Smooth muscle cell of the brain vasculature (primary cell): ENCODE results near the gene SOX30.
"Not testable (repeated sequence)": the region's sequence is repeated elsewhere in the genome, so short reads cannot be mapped to it uniquely, and the experiment has no call there.

Experiments
- DNase-seq: peaks from one replicate; pipeline ENCODE4 v3.0.0-alpha.2; 2012; ENCODE audit warnings: low read depth, low spot score

Gene SOX30

DNA sequence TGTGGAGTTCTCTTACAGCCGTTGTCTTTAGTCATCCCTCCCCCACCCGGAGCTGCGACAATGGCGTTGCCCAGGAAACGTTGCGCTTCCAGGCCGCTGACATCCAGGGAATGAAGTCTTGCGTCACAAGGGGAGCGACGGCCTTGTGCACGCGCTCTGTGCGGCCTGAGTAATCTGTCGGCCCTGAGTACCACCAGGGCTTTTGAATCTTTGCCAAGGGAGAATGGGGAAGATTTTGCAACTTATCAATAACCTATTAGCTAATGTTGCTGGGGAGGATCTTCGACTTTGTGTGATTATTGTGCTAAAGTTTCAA, at the start of gene SOX30:
Gene SOX30, minus strand, starts transcription at position 62 of the 316 bp plus-strand sequence. CDS start 360 bp downstream, outside the sequence.
- DNase-seq = no peak

DNA sequence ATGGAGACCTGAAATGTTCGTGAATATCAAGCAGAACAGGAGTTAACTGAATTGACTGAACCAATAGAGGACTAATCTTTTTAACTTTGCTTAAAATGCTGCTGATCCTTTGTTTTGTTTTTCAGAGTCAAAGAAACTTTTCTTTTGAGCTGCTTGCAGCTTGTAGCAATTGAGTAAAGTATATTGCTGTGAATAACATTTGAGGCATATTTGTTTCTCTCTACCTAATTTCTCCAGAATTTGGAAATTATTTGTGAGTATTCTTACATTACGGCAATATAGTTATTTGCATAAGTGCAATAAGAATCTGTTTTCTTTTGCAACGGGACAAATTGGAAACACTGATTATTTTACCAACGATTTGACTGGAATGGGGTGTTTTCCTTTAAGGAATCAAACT, 46.4 kb upstream of the SOX30 start:
- DNase-seq = not testable (repeated sequence)

DNA sequence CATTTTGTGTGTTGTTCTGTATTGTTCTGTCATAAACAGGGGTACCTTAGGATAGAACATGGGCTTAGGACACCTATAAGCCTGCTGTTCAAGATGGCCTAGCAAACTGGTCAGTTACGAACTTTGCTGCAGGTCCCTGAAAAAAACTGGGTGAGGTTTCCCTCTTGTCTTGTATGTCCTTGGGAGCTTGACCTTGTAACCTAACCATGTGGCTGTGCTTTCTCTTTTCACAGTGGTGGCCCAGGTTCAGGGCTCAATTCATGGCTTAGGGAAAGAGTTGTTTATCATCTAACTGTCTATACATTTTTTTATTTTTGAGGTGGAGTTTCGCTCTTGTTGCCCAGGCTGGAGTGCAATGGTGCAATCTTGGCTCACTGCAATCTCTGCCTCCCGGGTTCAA, 43.9 kb upstream of the SOX30 start:
- not testable (repeated sequence) for DNase-seq

DNA sequence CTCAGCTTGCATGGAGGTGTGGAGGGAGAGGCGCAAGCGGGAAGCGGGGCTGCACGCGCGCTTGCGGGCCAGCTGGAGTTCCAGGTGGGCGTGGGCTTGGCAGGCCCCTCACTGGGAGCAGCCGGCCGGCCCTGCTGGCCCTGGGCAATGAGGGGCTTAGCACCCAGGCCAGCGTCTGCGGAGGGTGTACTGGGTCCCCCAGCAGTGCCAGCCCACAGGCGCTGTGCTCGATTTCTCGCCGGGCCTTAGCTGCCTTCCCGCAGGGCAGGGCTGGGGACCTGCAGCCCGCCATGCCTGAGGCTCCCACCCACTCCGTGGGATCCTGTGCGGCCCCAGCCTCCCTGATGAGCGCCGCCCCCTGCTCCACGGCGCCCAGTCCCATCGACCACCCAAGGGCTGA, 41.6 kb upstream of the SOX30 start:
- not testable (repeated sequence) for DNase-seq

DNA sequence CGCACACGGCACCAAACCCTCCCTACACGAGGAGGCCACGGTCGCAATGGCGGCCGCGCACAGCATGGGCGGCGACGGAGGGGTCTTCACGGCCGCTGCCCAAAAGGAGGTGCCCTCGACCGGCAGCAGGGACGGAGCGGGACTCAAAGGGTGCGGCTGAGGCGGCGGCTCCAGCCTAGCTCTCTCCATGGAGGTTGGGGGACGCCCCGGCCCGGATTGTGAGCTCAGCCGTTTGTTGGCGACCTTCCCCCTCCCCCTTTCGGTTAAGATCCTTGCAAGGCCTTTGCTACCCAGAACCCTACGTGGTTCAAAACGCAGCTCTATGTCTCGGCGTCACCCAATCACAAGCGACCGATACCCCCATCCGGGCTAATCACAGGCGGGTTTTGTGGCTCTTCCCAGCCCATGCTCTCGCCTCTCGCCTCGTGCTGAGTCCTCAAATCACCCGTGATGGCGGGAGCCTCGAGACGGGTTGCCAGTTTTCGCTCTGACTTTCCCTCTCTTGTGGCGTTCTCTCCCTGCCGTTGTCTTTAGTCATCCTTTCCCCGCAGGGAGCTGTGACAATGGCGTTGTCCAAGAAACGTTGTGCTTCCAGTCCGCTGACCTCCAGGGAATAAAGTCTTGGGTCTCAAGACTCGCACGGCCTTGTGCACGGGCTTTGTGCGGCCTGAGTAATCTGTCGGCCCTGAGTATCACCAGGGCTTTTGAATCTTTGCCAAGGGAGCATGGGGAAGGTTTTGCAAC, 38.6 kb upstream of the SOX30 start:
- DNase-seq = no peak

DNA sequence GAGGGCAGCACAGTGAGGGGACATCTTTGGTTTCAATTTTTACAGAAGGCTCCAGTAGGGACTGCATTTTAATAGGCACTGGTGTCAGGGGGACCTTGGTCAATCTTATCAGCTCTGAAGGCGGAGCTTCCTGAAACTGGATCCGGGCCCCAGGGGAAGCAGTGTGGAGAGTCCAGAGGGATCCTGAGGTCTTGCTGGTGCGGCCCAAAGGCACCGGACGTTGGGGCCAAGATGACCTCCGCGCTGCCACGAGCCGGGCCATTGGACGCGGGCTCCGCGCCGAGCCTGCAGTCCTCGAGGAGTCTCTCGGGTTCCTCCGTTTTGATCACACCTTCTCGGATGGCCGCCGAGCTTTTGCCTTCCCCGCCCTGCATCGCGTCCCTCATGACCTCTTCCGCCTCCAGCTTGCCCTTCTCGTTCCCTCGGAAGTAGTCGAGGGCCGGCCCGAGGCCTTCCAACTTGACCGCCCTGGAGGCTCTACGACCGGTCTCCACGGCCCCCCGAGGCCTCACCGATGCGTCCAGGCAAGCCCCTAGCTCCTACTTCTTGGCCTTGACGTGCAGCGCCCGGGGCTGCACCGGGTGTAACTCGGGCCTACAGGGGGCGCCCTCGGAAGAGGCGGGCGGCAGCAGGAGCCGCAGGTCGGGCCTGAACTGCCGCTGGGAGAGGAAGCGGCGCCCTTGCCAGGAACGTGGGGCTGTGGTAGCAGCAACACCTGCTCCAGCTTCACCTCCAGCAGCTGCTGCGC, 37.9 kb upstream of the SOX30 start:
- no peak for DNase-seq

DNA sequence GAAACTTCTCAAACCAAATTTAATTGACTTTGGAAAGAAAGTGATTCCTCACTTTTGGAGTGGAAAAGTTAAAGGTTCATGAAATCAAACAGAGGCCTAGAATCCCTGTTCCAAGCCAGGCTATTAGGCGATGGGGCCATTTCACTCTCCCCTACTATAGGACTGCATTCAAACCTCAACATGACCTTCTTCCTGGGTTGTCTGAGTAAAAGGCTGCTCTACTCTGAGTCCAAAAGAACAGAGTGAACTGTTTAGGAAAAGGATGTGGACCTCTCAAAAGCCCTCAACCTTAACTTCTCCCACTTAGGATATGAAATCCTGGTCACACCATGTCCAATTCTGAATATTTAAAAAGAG, 34.9 kb upstream of the SOX30 start:
- DNase-seq = no peak

DNA sequence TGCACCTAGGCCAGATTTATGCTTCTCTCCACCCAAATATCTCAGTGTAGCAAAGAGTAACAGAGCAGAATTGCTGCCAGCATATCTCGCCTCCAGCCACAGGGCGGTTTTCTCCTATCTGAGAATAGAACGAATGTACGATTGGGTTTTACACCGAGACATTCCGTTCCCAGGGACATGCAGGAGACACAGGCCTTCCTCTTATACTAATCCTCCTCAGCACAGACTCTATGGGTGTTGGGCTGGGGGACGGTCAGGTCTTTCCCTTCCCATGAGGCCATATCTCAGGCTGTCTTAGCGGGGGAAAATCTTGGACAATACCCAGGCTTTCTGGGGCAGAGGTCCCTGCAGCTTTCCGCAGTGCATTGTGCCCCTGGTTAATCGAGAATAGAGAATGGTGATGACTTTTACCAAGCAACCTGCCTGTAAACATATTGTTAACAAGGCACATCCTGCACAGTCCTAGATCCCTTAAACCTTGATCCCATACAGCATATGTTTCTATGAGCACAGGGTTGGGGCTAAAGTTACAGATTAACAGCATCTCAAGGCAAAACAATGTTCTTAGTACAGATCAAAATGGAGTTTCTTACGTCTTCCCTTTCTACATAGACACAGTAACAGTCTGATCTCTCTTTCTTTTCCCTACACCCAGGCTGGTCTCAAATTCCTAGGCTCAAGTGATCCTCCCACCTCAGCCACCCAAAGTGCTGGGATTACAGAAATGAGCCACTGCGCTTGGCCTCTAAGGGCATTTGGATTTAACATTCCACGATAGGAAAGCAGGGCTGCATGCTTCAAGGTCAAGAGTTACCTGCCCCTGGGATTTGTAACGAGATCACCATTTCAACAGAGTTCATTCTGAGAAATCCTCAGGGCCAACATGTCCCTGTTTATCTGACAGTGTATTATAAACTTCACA, 34.3 kb upstream of the SOX30 start:
- not testable (repeated sequence) for DNase-seq

DNA sequence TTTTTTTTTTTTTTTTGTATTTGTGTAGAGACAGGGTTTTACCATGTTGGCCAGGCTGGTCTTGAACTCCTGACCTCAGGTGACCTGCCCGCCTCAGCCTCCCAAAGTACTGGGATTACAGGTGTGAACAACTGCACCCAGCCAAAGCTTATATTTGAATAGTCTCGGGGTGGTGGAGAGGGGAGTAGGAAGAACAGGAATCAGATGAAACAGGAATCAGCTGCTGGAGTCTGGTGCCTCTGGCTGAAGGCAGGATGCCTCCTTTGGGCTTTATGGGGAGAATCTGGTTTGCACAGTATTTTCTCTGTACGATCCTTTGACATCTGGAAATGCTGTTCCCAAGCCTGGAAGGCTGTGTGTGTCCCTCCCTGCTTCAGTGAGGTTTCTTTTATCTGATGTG, 30.0 kb upstream of the SOX30 start:
- DNase-seq = no peak

DNA sequence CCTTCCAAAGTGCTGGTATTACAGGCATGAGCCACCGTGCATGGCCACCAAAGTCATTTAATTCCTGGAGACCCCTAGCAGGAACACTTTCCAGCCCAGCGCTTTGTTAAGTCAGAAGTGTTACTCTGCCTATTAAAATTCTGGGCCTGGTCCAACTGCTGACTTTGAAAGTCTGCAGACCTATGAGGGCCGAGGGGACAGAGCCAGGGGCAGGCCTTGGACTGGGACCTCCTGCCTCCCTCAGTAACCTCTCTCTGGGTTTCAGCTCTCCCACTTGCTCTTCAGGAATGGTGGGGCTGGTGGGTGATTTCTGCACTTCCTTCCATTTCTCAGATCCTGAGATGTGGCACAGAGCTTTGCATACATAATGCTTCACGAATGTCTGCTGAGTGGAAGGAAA, 28.8 kb upstream of the SOX30 start:
- no peak for DNase-seq

DNA sequence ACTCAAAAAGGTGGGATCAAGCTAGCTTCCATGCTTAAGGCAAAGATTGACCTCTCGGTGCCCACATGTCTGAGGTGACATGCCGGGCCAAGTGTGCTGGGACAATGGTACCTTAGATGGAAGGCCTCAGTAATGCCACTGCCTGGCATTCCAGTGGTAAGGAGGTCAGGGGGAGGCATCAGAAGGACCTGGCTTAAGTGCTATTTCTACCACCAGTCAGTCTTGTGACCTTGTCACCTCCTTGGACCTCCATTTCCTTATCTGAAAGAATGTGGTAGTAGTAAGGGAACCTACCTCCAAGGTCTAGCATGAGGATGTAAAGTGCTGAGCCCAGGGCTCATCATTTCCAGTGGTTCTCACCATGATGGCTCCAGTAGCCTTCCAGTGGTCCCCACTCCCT, 28.0 kb upstream of the SOX30 start:
- DNase-seq = no peak

DNA sequence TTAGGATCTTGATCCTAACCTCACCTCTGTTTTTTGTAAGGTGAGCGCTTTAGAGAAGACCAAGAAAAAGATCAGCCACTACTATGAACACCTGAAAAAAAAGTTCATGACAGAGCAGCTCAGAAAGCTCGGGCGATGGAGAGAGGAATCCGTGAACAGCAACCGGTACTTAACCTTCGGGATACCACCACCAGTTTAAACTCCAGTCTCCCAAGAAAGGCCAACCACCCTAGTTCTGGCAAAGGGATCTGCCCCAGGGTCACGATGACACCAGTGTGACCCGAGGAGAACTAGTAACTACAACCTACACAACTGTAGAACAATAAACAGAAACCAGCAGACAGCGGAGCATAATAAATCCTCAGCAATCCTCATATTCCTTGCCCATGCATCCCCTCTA, 27.6 kb upstream of the SOX30 start:
- DNase-seq = no peak

DNA sequence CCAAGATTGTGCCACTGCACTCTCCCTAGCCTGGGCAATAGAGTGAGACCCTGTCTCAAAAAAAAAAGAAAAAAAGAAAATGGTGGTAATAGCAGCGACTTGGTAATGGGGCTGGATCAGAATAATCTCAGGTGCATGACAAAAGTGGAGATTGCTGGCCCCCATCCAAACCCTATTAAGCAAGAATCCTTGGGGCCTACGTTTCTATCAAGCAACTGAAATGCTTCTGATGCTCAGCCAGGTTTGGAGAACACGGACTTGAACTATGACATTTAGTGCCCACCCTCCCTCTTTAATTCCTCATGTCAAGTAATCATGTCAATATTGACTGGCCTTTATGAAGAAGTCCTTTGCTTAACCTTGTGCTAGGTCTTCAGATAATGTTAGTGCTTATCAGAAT, 25.7 kb upstream of the SOX30 start:
- DNase-seq = no peak

DNA sequence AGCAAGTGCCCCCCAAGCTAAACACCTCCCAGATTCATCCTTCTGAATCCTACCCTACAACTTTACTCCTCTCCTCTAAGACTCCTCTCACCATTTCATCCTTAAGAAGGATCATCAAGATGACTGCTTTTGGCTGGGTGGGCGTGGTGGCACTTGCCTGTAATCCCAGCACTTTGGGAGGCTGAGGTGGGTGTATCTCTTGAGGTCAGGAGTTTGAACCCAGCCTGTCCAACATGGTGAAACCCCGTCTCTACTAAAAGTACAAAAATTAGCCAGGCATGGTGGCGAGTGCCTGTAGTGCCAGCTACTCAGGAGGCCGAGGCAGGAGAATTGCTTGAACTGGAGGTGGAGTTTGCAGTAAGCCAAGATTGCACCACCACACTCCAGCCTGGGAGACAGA, 22.1 kb upstream of the SOX30 start:
- not testable (repeated sequence) for DNase-seq

DNA sequence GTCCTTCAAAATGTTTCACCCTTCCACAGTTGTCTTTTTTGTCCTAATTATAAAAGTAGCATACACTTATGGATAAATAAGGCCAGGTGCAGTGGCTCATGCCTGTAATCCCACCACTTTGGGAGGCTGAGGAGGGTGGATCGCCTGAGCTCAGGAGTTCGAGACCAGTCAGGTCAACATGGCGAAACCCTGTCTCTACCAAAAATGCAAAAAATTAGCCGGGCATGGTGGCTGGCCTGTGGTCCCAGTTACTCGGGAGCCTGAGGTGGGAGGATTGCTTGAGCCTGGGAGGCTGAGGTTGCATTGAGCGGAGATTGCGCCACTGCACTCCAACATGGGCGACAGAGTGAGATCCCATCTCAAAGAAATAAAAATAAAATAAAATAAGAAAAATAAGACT, 20.7 kb upstream of the SOX30 start:
- no peak for DNase-seq

DNA sequence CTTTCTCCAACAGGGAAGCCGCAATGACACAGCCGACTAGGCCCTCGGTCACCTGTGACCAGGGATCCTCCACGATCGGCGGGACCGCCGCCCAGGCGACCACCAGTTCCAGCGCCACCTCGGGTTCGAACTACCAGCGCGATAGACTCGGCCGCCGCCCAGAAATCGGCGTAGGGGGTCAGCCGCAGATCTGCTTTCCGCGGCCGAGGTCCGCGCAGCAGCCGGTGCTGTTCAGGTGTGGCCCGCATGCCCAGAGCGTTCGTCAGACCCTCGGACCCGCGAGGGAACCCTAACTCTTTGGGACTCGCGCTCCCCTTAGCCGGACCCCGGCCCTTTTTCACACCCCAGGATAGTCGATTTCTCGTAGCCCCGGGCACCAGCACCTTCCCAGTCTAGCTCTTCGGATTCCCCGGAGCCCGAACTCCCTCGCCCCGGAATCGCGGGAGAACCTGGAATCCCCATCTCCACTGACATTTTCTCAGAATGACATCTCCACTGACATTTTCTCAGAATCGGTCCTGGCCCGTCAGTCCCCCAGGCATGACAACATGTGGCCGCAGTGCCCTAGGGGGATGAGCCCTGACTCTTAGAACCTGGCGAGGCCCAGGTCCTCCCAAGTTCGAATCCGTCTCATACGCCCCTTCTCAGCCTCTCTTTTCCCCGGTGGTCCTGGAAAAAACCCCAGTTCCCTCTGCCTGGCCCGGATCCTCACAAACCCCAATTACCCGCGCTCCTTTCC, 19.5 kb upstream of the SOX30 start:
- DNase-seq = no peak

DNA sequence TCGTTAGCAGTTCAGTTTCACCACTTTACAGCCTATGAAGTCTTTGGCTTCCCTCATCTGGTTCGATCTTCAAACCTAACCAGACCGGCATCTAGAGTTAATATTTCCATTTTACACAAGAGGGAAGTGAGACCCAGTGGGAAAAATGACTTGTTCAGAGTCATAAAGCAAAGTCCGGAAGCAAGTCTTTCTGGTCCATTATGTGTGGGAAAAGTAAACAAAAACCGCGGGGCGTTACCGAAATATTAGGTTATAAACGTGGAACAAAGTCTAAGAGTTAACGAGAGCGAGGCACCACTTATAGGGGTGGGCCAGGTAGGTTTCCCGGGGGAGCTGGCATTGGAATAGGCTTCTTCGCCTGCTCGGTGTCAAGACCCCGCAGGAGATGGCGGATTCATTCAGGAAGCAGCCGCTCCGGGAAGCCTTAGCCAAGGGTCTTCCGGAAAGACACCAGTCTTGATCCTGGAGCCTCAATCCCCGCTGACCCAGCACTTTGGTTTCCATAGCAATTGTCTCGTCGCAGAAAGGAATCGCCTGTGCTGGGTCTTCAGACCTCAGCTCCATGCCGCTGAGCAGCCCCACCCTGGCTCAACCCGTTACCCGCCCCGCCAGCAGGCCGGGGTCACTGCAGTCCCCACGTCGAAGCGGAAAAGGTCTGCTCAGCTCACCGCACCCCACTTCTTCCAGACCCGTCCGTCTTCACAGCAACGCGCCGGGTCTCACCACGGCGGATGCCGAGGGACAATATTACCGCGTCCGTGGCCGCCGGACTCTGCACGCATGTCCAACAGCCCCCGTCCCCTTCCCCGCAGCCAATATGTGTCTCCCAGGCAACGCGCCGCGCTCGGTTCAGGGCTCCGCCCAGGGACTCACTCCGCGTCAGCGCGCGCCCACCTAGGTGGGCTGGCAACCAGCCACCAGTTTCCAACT, 18.7 kb upstream of the SOX30 start, which contains the start of gene C5orf52:
Gene C5orf52, plus strand, starts transcription at position 872 of the 930 bp plus-strand sequence. CDS start 82 bp downstream, outside the sequence.
- DNase-seq = no peak

DNA sequence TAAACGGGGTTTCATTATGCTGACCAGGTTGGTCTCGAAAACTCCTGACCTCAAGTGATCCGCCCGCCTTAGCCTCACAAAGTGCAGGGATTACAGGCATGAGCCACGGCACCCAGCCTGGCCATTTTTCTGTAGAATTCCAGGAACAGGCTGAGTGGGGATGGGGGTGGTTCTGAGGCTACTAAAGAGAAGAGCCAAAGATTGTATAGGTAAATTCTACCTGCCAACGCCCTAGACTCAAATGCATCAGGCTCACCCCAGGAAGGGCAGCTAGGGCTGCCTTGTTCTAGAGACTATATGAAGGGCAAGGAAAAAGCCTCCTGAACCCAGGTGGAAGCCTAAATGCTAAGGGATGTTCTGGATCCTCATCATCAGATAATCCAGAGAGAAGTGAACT, 17.5 kb upstream of the SOX30 start:
- no peak for DNase-seq

DNA sequence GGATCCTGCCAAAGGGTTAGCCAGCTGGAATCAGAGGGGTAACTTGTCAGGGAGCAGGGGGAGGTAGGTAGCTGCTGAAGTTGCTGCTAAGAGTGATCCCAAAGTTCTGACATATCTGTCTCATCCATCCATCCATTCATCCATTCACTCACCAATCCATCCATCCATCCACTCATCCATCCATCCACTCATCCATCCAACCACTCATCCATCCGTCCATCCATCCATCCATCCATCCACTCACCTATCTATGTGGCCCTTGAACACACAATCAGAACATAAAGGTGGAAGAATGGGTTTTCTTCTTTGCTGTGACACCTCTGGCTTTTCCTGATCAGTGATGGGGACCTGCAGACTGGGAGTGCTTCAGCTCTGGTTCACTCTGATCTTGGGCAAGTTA, 16.1 kb upstream of the SOX30 start:
- DNase-seq = no peak

DNA sequence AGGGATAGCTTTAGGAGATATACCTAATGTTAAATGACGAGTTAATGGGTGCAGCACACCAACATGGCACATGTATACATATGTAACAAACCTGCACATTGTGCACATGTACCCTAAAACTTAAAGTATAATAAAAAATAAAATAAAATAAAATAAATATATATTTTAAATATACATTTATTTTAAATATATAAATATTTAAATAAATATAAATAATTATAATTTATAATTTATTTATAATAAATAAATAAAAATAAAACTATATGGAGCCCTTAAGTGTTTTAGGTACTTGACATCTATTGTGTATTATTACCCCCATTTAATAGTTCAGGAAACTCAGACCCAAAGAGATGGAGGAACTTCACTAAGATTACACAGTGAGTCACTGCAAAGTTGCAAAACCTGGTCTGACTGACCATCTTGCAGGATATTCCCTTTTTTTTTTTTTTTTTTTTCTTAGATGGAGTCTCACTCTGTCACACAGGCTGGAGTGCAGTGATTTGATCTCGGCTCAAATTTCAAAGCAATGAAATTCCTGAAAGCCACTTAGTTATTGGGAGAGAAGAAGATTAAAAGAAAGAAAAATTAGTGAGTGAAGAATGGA, 13.3 kb upstream of the SOX30 start:
- DNase-seq = no peak
